Stimulated activated naive CD4-positive, alpha-beta T cell (primary cell): ENCODE measurements around the gene HTRA3.
"Not testable (repeated sequence)": the region's sequence is repeated elsewhere in the genome, so short reads cannot be mapped to it uniquely, and the experiment has no call there.

Experiments used
- DNase-seq, 6 experiments: peaks; one replicate each; lab custom pipeline; 2025; lab: John Stamatoyannopoulos, UW

The HTRA3 gene

DNA sequence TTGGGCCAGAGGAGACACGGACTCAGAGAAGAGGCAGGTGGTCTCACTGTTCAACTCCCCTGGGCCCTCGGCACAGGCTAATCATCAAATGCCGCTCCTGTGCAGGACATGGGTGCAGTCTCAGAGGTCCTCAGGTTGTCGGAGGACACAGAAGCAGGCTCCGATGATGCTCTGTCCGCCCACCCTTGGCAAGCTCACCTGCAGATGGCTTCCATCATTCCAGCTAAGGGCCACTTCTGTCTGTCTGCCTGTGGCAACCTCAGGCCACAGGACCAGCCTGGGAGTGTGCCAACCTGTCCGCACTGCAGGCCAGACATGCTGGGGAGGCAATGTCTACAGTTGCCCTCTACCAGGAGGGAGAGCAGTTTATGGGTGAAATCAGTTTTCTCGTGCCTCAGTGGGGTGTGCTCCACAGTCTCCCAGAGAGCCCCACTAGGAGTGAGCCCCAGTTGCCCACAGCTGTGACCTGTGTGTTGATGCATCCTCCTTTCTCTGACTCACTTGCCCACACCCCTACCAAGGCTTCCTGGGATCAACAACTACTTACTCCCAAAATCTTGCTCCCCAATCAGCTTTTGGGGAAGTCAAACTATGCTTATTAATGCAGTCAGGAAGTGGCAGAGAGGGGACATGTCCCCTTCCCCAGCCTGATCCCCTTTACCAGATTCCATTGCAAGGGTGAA, 55.9 kb downstream of the HTRA3 start:
- no peak for DNase-seq

DNA sequence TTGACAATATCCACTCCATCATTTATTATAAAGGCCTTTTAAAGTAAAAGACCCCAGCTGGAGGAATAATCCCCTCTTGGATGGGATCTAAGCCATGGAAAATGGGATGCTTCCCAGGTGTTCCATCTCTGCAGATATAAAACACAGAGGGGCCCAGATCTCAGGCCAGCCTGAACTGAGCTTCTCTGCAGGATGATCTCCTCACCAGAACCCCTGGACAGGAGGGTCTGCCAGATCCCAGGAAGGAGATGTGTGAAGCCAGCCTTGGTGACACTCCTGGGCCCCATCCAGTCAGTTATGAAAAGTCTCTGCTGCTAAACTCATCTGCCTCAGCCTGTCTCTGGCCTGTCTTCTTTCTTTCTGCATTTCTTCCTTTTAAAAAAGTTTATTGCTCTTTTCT, 56.7 kb downstream of the HTRA3 start:
- DNase-seq: no peak

DNA sequence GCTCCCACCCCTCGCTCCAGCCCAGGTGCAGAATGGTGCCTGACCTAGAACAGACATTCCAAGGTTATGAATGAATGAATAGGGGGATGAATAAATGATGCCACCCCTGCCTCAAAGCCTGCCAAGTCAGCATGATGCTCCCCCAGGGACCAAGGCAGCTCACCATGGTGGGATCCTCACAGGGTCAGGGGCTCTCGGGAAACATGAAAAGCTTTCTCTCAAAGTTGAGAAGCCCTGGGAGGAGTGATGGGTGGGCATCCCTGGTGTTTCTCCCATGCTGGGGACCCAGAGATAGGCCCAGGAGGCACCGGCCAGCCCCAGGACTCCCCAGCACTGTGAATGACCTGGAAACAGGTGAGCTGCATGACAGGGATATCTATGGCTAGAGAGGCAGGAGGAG, 58.9 kb downstream of the HTRA3 start:
- no peak for DNase-seq

DNA sequence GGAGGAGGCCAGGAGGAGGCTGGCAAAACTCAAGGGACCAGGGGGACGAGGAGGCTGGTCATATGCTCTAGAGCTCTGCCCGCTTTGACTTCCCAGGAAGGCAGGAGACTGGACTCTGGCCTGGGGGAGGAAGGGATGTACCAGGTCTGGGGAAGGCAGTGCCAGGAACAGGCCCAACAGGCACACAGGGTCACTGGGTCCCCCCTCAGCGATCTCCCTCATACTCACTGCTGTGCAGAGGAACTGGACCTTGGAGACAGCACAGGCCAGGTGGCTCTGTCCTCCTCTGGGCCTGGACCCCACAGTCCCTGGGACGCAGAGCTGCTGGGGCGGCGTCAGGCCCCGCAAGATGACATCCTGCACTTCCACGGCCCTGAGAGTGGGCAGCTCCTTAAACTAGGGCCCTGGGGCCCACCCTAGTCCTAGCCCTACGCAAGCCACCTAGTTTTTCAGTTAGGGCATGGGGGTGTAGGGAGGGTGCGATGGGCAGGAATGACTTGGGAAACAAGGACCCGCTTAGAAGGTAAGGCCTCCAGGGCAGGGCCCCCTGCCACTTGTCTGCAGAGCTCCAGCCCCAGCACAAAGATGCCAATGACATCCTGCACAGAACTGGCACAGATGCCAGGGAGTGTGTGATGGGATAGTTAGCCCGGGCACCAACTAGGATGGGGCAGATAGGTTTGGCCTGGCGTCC, 59.5 kb downstream of the HTRA3 start:
- no peak for DNase-seq

DNA sequence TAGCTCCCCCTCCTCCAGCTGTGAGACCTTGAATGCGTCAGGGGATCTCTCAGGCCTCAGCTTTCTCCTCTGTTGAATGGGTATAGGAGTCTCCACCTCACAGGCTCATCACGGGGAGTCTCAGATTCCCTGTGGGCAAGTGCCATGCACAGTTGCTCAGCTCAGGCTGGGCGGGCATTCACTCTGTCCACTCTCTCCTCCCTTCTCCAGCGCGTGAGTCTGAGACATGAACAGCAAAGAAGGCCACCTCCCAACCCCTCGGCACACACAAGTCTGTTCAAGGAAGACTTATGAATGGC, 60.0 kb downstream of the HTRA3 start:
- DNase-seq: no peak

DNA sequence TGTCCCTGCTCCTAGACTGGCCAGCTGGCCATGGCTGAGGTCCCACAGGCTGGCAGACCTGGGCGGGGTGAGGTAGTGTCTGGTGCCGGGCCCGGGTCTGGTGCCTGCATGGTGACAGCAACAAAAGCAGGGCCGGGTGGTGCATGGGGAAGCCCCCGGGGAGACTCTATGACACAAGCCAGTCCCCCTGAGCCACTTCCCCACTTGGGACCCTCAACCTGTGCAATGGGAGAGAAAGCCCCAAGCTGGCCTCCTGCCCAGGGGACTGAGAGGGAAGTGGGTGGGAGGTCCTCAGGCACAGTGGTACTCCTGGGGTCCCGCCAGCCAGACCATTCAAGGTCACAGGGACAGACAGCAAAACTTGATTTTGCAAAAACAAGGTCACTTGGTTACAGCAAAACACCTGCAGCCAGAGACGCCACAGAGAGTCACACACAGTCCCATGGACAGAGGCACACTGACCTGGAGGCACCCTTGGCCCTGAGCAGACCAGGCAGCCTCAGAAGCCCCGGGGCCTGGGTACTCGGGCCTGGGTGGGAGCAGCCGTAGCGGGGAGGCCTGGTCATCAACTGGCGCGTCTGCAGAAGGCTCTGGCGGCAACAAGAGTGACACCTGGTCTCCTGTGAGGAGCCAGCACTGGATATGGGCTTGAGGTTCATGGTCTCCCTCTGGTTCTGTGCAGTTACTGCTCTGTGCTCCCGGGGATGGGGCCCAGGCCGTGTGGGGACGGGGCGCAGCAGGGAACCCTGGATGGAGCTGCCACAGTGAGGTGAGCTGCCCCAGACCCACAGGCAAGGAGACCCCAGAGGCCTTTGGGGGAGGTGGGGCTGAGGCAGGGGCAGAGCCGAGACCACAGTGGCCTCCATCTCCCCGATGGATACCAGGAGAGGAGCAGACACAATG, 60.6 kb downstream of the HTRA3 start:
- DNase-seq: no peak

DNA sequence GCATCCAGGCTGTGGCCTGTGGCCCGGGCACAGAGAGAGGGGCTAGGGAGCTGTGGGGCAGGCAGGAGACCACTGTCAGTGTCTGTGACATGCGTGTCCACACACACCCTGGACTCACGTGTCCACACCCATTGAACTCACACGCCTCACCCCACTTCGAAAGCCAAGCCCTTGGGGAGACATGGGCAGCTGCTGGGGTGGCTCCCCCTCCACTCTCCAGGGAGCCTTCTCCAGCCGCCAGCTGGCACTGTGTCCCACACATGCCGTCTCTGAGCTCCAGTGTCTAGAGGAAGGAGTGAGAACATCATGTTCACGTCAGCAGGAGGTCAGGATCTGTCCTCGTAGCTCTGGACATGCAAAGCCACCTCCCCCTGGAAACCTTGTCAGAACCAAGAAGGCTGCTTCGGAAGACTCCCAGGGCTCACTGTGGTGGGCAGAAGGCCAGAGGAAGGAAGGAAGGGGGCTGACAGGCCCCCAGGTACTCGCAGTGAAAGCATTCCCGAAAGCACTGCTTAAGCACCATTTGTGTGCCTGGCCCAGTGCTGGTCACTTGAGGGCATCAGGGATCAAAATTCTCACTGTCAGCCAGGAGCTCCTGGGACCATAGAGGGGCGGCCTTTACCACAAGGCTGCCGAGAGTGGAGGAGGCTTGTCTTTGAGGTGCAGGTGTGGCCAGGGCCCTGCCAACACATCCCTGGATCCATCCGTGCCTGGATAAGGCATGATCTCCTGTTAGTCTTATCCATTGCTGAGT, 61.4 kb downstream of the HTRA3 start:
- DNase-seq: no peak

DNA sequence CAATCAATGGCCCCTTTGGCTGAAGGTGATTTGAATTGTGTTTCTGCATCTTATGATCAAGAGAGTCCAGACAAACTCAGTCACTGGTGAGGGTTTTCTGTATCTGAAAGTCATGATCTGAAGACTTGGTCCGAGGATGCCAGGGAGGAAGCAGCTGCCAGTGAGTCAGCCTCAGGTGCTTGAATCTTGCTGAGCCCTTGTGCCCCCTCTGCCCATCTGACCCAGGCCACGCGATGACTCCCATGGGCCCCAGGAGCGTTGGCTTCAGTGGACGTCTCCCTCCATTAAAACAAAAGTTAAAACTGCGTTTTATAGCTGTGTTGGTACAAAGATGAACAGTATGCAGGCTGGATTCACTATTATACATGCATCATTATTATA, 62.0 kb downstream of the HTRA3 start:
- DNase-seq: no peak

GRCh38 chr4:8332038-8332857, 62.7 kb downstream of the HTRA3 start:
- no peak for DNase-seq

- DNase-seq: no peak
Measured at GRCh38 chr4:8332891-8333331, 63.4 kb downstream of the HTRA3 start.

- DNase-seq: no peak
Measured at GRCh38 chr4:8333726-8334460, 64.3 kb downstream of the HTRA3 start.

GRCh38 chr4:8334786-8335460, 65.4 kb downstream of the HTRA3 start:
- no peak for DNase-seq

- no peak for DNase-seq
Measured at GRCh38 chr4:8335848-8336247, 66.3 kb downstream of the HTRA3 start.

DNA sequence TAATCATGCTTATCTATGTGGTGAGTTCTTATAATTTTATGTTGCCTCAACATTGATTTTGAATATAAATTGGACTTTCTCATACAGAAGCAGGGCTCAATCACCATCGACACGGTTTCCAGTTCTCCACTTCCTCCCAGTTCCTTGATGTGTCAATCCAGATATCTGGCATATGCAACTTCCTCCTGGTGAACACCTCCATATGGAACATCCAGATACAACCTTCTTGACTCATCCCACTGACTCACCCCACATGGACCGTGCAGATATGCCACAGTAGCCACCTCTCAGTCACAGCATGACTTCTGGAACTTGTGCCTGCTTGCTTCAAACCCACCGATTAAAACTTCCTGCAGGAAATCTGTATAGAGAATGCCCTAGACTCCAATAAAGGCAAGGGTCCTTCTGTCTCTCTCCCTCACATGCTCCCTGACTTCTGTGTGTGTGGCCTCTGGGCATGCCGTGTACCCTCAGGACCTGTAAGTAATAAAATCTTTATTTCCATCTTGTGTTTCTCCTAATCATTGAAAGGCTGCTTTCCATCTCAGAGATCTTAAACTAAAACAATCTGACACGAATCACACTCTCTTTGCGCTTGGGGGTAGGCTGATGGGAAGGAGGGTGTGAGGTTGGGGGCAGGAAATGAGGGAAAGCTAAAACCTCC, 67.0 kb downstream of the HTRA3 start:
- DNase-seq: no peak

GRCh38 chr4:8338351-8338961, 68.9 kb downstream of the HTRA3 start:
- DNase-seq: no peak

GRCh38 chr4:8340781-8341241, 71.3 kb downstream of the HTRA3 start:
- no peak for DNase-seq

- not testable (repeated sequence) for DNase-seq
Measured at GRCh38 chr4:8341281-8341680, 71.7 kb downstream of the HTRA3 start.

DNA sequence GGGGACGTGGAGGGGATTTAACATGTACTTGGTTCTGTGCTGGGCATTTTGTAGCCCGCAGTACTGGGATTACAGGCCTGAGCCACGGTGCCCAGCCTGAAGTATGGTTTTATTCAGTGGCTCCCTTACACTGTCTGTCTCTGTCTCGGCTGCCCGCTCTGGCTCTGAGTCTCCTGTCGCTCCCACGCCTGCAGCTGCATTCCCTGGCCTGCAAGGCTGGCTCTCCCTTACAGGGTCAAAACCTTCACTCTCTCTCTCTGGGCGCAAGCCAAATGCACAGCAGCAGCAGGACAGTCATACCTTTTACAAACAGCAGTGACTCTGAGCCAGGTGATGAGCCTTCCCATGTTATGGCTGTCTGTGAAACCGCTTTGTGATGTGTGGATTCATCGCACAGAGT, 72.1 kb downstream of the HTRA3 start:
- DNase-seq: no peak

GRCh38 chr4:8342651-8343261, 73.2 kb downstream of the HTRA3 start:
- no peak for DNase-seq
